ENCODE results near the gene MRPL44. TPM values are rescaled to one million over a fixed set of nuclear protein-coding genes. Genes with fewer than 3 reads are reported as not detected.

MRPL44 gene
- polyA plus RNA-seq, 3 donors, result 7.5 to 28.4 (median 25.7) TPM

- H3K79me2 ChIP-seq (ENCODE audit: insufficient read depth, low read length), result no peaks in the 10 kb centered on the region
- no peak overlapping the region for H3K27ac ChIP-seq (ENCODE audit: low read depth in 1 of 2, low read length in 2 of 2)
- H3K36me3 ChIP-seq (replicated peaks in 1 of 2; ENCODE audit: control insufficient read depth in 1 of 2, insufficient read depth in 2 of 2, low read length in 2 of 2), result no peaks in the 10 kb centered on the region
- no peaks in the 10 kb centered on the region for H3K4me1 ChIP-seq (ENCODE audit: control insufficient read depth in 1 of 2, insufficient read depth in 2 of 2, low read length in 2 of 2)
- no peaks in the 10 kb centered on the region for H4K20me1 ChIP-seq (ENCODE audit: insufficient read depth, low read length)
- H3K4me3 ChIP-seq (replicated peaks in 1 of 3; ENCODE audit: low read depth in 2 of 3, low read length in 3 of 3), result no peak overlapping the region
- Mint-ChIP-seq H3K4me3 (no peak overlapping the region), H3K36me3 (no peaks in the 10 kb centered on the region), H3K9me3 (peaks cover 0 to 1% (median 0%) of the 10 kb centered on the region in 7 donors), H3K27me3 (ENCODE audit: low read depth in 3 of 3) (peaks cover 1 to 5% (median 2%) of the 10 kb centered on the region in 3 donors), H3K27ac (no peak overlapping the region), H3K4me1 (peaks cover 11% of the 10 kb centered on the region)
- TF ChIP-seq CTCF (IDR thresholded peaks at IDR 0.05), result no peak
- intact Hi-C loops (cut with micrococcal nuclease), result no loop called here
- no peaks in the 10 kb centered on the region for H3K27me3 ChIP-seq (ENCODE audit: control insufficient read depth in 2 of 2, insufficient read depth in 2 of 2, low read length in 2 of 2)
- no CpG with 5 or more reads among the region's 4 CpGs for WGBS (ENCODE audit: insufficient coverage)
- no peak overlapping the region for H3K4me2 ChIP-seq (replicated peaks; ENCODE audit: extremely low read depth, low read length, poor library complexity, severe bottlenecking)
- no peak overlapping the region for H2AFZ ChIP-seq (ENCODE audit: insufficient read depth, low read depth, low read length, poor library complexity, severe bottlenecking)
- DNase-seq, result no peak
- no peaks in the 10 kb centered on the region for H3K9me3 ChIP-seq (replicated peaks in 1 of 2; ENCODE audit: control insufficient read depth in 1 of 2, insufficient read depth in 1 of 2, low read length in 2 of 2)
- H3K9ac ChIP-seq (ENCODE audit: insufficient read depth, low read length, poor library complexity, severe bottlenecking), result no peak overlapping the region
Measured at GRCh38 chr2:224014336-224014735, 57.1 kb downstream of the MRPL44 start.

GRCh38 chr2:224016963-224017362 lies 59.7 kb downstream of the MRPL44 start:
- Histone ChIP-seq H3K9me3 (replicated peaks in 1 of 2; ENCODE audit: control insufficient read depth in 1 of 2, insufficient read depth in 1 of 2, low read length in 2 of 2) (no peaks in the 10 kb centered on the region), H3K9ac (ENCODE audit: insufficient read depth, low read length, poor library complexity, severe bottlenecking) (no peak overlapping the region), H3K27me3 (ENCODE audit: control insufficient read depth in 2 of 2, insufficient read depth in 2 of 2, low read length in 2 of 2) (no peaks in the 10 kb centered on the region), H3K27ac (ENCODE audit: low read depth in 1 of 2, low read length in 2 of 2) (no peak overlapping the region), H2AFZ (ENCODE audit: insufficient read depth, low read depth, low read length, poor library complexity, severe bottlenecking) (no peak overlapping the region), H4K20me1 (ENCODE audit: insufficient read depth, low read length) (no peaks in the 10 kb centered on the region), H3K4me1 (ENCODE audit: control insufficient read depth in 1 of 2, insufficient read depth in 2 of 2, low read length in 2 of 2) (no peaks in the 10 kb centered on the region), H3K4me2 (replicated peaks; ENCODE audit: extremely low read depth, low read length, poor library complexity, severe bottlenecking) (no peak overlapping the region), H3K79me2 (ENCODE audit: insufficient read depth, low read length) (no peaks in the 10 kb centered on the region), H3K4me3 (replicated peaks in 1 of 3; ENCODE audit: low read depth in 2 of 3, low read length in 3 of 3) (no peak overlapping the region), H3K36me3 (replicated peaks in 1 of 2; ENCODE audit: control insufficient read depth in 1 of 2, insufficient read depth in 2 of 2, low read length in 2 of 2) (no peaks in the 10 kb centered on the region)
- TF ChIP-seq CTCF (IDR thresholded peaks at IDR 0.05), result no peak
- DNase-seq, result no peak
- 50% methylated on average over 2 of the region's 3 CpGs for WGBS (ENCODE audit: insufficient coverage)
- intact Hi-C loops (cut with micrococcal nuclease), result no loop called here
- Mint-ChIP-seq H3K36me3 (no peaks in the 10 kb centered on the region), H3K27ac (no peak overlapping the region), H3K4me1 (peaks cover 8% of the 10 kb centered on the region), H3K4me3 (no peak overlapping the region), H3K27me3 (ENCODE audit: low read depth in 3 of 3) (peaks cover 1 to 5% (median 2%) of the 10 kb centered on the region in 3 donors), H3K9me3 (peaks cover 0 to 1% (median 0%) of the 10 kb centered on the region in 7 donors)

Other genes with a start within 250 kb of the MRPL44 start
- 1 to 10 TPM in 1 of 3 donors, under 1 TPM in 2; 0.80 to 1.3 (median 0.81) TPM for gene AP1S3, start 119.9 kb upstream of the MRPL44 start, polyA plus RNA-seq
- gene WDFY1, start 12.1 kb upstream of the MRPL44 start, polyA plus RNA-seq, result 10 to 100 TPM; 31.7 to 59.8 (median 40.7) TPM
- not detected for gene SERPINE2, start 81.8 kb downstream of the MRPL44 start, polyA plus RNA-seq

Data from CD14-positive monocyte (primary cell).